Activated naive CD4-positive, alpha-beta T cell treated with anti-CD3 and anti-CD28 coated beads, Interleukin-2, amount 50 U/mL, for 24 hours (primary cell): Measurements from ENCODE around the gene PRRC2B.
"Not testable (repeated sequence)": the region's sequence is repeated elsewhere in the genome, so short reads cannot be mapped to it uniquely, and the experiment has no call there.

ENCODE experiments used
- H3K27ac Mint-ChIP-seq: one replicate; pipeline ENCODE4 v1.8.0; 2021; ENCODE audit warnings: mild to moderate bottlenecking, mixed read lengths
- H3K27me3 Mint-ChIP-seq: one replicate; pipeline ENCODE4 v1.8.0; 2021; ENCODE audit warnings: mixed read lengths
- H3K36me3 Mint-ChIP-seq: one replicate; pipeline ENCODE4 v1.8.0; 2021; ENCODE audit warnings: mixed read lengths
- H3K4me1 Mint-ChIP-seq: one replicate; pipeline ENCODE4 v1.8.0; 2021; ENCODE audit warnings: mixed read lengths
- H3K4me3 Mint-ChIP-seq: one replicate; pipeline ENCODE4 v1.8.0; 2021; ENCODE audit warnings: mild to moderate bottlenecking, mixed read lengths
- H3K9me3 Mint-ChIP-seq: one replicate; pipeline ENCODE4 v1.8.0; 2021; ENCODE audit warnings: mixed read lengths

The PRRC2B gene

GRCh38 chr9:131459056-131459455, 65.2 kb downstream of the PRRC2B start:
- H3K27ac Mint-ChIP-seq: no peak overlapping the region
- no peaks in the 10 kb centered on the region for H3K27me3 Mint-ChIP-seq
- no peaks in the 10 kb centered on the region for H3K9me3 Mint-ChIP-seq
- H3K36me3 Mint-ChIP-seq: peaks cover 20% of the 10 kb centered on the region
- no peak overlapping the region for H3K4me3 Mint-ChIP-seq
- H3K4me1 Mint-ChIP-seq: peaks cover 6% of the 10 kb centered on the region

GRCh38 chr9:131461166-131461565, 67.3 kb downstream of the PRRC2B start:
- H3K36me3 Mint-ChIP-seq: peaks cover 18% of the 10 kb centered on the region
- no peaks in the 10 kb centered on the region for H3K27me3 Mint-ChIP-seq
- peak overlapping the region; percentile 30 for H3K27ac Mint-ChIP-seq

GRCh38 chr9:131464354-131465000, 70.6 kb downstream of the PRRC2B start:
- Mint-ChIP-seq H3K4me3 (no peak overlapping the region), H3K27me3 (no peaks in the 10 kb centered on the region), H3K27ac (no peak overlapping the region), H3K36me3 (peaks cover 10% of the 10 kb centered on the region), H3K4me1 (peaks cover 5% of the 10 kb centered on the region), H3K9me3 (no peaks in the 10 kb centered on the region)

More at GRCh38 chr9:131461166-131461565, 67.3 kb downstream of the PRRC2B start:
- peaks cover 5% of the 10 kb centered on the region for H3K4me1 Mint-ChIP-seq
- H3K4me3 Mint-ChIP-seq: no peak overlapping the region
- H3K9me3 Mint-ChIP-seq: no peaks in the 10 kb centered on the region

GRCh38 chr9:131465401-131465800, 71.5 kb downstream of the PRRC2B start:
- H3K4me1 Mint-ChIP-seq: peaks cover 4% of the 10 kb centered on the region
- H3K9me3 Mint-ChIP-seq: no peaks in the 10 kb centered on the region
- H3K4me3 Mint-ChIP-seq: no peak overlapping the region
- no peak overlapping the region for H3K27ac Mint-ChIP-seq
- no peaks in the 10 kb centered on the region for H3K27me3 Mint-ChIP-seq
- H3K36me3 Mint-ChIP-seq: peaks cover 10% of the 10 kb centered on the region

DNA sequence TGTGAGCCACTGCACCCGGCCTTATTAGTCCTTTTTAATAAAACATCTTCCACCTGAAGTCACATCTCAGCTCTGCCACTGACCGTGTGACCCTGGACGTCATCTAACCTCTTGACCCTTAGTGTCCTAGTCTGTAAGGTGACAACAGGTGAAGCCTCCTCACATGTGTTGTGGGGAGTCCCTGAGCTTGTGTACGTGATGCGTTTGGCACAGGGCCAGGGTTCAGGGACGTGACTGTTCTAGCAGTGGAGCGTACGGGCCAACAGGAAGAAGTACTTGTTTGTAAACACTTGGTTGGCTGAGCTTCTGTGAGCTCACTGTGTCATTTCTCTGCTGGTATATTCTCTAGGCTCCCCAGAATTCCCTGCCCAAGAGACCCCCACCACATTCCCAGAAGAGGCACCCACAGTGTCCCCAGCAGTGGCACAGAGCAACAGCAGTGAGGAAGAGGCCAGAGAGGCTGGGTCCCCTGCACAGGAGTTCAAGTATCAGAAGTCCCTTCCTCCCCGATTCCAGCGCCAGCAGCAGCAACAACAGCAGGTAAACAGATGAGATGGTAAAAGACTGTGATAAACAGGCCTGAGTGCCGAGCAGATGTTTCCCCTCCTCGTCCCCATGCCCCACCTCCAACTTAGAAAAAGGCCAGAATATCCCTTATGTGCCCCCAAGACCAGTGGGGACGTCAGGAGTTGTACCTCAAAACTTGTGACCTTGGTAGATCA, 73.5 kb downstream of the PRRC2B start:
- H3K9me3 Mint-ChIP-seq: no peaks in the 10 kb centered on the region
- H3K4me1 Mint-ChIP-seq: no peaks in the 10 kb centered on the region
- no peak overlapping the region for H3K4me3 Mint-ChIP-seq
- no peaks in the 10 kb centered on the region for H3K27me3 Mint-ChIP-seq
- H3K27ac Mint-ChIP-seq: no peak overlapping the region
- peaks cover 13% of the 10 kb centered on the region for H3K36me3 Mint-ChIP-seq

DNA sequence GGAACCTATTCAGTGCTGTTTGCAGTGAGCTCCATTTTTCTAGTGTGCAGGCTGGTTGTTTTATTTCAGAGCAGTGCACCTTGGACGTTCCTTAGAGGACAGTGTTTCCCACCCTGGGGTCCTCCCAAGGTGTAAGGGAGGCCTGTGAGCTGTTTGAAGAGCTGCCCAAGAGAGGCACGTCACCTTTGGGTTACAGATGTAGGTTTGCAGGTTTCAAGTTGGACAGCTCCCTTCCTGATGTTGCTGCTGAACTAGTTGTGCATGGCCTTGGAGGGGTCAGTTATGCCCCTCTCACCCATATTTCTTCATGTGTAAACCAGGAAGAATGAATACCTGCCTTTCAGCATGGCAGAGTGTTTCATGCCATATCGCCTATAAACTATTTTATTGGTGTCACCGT, 74.1 kb downstream of the PRRC2B start:
- no peak overlapping the region for H3K4me3 Mint-ChIP-seq
- no peaks in the 10 kb centered on the region for H3K9me3 Mint-ChIP-seq
- peaks cover 16% of the 10 kb centered on the region for H3K36me3 Mint-ChIP-seq
- no peak overlapping the region for H3K27ac Mint-ChIP-seq
- no peaks in the 10 kb centered on the region for H3K4me1 Mint-ChIP-seq
- no peaks in the 10 kb centered on the region for H3K27me3 Mint-ChIP-seq

DNA sequence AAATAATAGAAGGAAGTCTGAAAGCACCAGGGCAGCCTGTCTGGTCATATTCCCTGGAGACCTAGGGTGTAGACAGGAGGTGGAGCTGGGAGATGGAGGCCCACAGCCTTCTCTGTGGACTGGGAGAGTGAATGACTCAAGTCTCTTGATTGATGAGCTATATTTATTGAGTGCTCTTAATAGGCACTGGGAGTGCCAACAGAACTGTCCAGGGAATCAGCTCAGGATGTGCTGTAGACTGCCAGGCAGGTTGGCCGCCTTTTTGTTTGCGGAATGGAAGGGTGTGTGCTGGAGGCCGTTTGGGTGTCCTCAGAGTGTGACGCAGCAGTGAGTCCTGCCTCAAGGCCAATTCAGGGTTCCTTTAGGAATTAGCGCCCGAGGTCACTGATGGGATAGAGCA, 75.5 kb downstream of the PRRC2B start:
- H3K4me1 Mint-ChIP-seq: no peaks in the 10 kb centered on the region
- peaks cover 16% of the 10 kb centered on the region for H3K36me3 Mint-ChIP-seq
- H3K27ac Mint-ChIP-seq: no peak overlapping the region
- H3K4me3 Mint-ChIP-seq: no peak overlapping the region
- no peaks in the 10 kb centered on the region for H3K27me3 Mint-ChIP-seq
- no peaks in the 10 kb centered on the region for H3K9me3 Mint-ChIP-seq

GRCh38 chr9:131469951-131470350, 76.1 kb downstream of the PRRC2B start:
- H3K27ac Mint-ChIP-seq: no peak overlapping the region
- H3K9me3 Mint-ChIP-seq: no peaks in the 10 kb centered on the region
- no peaks in the 10 kb centered on the region for H3K27me3 Mint-ChIP-seq
- peaks cover 16% of the 10 kb centered on the region for H3K36me3 Mint-ChIP-seq
- H3K4me1 Mint-ChIP-seq: no peaks in the 10 kb centered on the region
- H3K4me3 Mint-ChIP-seq: no peak overlapping the region

DNA sequence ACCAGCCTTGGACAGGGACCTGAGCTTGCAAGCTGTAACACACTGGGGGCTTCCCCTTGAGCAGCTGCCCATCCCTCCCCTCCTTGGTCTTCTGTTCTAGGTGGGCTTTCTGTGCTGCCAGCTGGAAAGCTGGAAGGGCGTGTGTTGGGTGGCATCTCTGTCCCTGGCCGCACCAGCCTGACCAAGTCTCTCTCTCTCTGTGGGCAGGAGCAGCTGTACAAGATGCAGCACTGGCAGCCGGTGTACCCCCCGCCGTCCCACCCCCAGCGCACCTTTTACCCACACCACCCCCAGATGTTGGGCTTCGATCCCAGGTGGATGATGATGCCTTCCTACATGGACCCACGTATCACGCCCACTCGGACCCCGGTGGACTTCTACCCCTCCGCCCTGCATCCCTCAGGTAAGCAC, 76.7 kb downstream of the PRRC2B start:
- H3K27me3 Mint-ChIP-seq: no peaks in the 10 kb centered on the region
- H3K4me1 Mint-ChIP-seq: no peaks in the 10 kb centered on the region
- H3K36me3 Mint-ChIP-seq: peaks cover 16% of the 10 kb centered on the region
- H3K4me3 Mint-ChIP-seq: no peak overlapping the region
- H3K27ac Mint-ChIP-seq: no peak overlapping the region
- no peaks in the 10 kb centered on the region for H3K9me3 Mint-ChIP-seq

DNA sequence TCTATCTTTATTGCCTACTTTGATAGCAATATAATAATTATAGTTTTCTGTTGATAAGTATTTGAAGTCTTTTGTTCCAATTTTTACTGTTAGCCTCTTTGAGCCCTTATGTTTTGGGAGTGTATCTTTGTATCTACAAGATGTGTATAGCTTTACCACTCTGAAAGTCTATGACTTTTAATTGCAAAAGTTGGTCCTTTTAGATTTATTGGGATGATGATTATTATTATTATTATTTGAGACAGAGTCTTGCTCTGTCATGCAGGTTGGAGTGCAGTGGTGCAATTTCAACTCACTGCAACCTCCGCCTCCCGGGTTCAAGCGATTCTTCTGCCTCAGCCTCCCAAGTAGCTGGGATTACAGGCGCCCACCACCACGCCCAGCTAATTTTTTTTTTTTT, 78.2 kb downstream of the PRRC2B start:
- not testable (repeated sequence) for H3K4me1 Mint-ChIP-seq, H3K4me3 Mint-ChIP-seq, H3K27ac Mint-ChIP-seq, H3K9me3 Mint-ChIP-seq, H3K27me3 Mint-ChIP-seq
- peaks cover 16% of the 10 kb centered on the region for H3K36me3 Mint-ChIP-seq

DNA sequence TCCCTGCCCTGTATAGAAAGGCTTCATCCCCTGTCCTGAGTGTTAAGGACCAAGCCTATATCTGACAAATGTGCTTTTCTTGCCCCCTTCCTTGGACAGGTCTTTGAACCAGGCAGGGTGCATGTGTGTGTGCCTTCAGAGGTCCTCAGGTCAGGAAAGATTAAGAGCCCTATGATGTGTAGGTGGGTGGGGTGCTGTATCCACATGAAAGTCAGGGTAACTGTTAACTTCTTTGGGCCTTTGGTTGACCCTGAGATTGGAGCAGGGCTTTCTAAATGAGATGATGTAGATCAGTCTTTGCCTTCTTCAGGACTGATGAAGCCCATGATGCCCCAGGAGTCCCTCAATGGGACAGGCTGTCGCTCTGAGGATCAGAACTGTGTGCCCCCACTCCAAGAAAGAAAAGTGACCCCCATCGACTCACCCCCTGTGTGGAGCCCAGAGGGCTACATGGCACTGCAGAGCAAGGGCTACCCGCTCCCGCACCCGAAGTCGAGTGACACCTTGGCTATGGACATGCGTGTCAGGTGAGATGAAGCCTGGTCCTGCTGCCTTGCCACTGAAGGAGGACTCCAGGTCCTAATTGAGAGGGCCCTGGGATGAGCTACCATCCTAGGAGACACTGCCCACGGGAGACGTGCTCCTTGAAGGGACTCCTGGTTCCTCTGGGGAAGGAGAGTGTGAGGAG, 79.5 kb downstream of the PRRC2B start:
- no peaks in the 10 kb centered on the region for H3K27me3 Mint-ChIP-seq
- no peaks in the 10 kb centered on the region for H3K9me3 Mint-ChIP-seq
- H3K4me1 Mint-ChIP-seq: no peaks in the 10 kb centered on the region
- no peak overlapping the region for H3K4me3 Mint-ChIP-seq
- peaks cover 17% of the 10 kb centered on the region for H3K36me3 Mint-ChIP-seq
- H3K27ac Mint-ChIP-seq: no peak overlapping the region

DNA sequence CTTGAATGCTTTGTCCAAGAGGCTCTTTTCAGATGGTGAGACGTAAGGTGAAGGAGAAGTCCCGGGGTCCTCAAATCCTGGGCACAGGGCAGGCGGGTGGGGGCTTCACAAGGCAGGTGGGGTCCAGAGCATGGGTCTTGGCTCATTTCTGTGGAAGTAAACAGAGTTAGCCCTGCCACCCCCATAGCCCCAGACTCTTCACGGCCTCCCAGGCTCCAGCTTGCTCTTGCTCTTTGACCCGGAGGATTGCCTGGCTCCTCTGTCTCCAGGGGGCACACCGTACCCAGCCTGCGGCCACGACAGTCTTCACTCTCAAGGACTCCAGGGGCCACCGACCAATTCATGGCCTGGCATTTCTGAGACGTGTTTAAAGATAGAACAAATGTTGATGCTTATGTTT, 80.0 kb downstream of the PRRC2B start:
- H3K36me3 Mint-ChIP-seq: peaks cover 17% of the 10 kb centered on the region
- H3K4me1 Mint-ChIP-seq: no peaks in the 10 kb centered on the region
- no peak overlapping the region for H3K27ac Mint-ChIP-seq
- H3K9me3 Mint-ChIP-seq: no peaks in the 10 kb centered on the region
- no peaks in the 10 kb centered on the region for H3K27me3 Mint-ChIP-seq
- H3K4me3 Mint-ChIP-seq: no peak overlapping the region

DNA sequence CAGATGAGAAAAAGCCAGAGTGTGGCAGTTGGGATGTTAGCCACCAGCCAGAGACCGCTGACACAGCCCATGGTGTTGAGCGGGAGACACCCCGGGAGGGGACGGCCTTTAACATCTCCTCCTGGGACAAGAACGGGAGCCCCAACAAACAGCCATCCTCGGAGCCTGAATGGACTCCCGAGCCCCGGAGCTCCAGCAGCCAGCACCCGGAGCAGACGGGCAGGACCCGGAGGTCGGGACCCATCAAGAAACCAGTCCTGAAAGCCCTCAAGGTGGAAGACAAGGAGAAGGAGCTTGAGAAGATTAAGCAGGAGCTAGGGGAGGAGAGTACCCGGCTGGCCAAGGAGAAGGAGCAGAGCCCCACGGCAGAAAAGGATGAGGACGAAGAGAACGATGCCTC, 80.8 kb downstream of the PRRC2B start:
- Mint-ChIP-seq H3K4me1 (no peaks in the 10 kb centered on the region), H3K9me3 (no peaks in the 10 kb centered on the region), H3K4me3 (no peak overlapping the region), H3K27ac (peak overlapping the region; percentile 46), H3K27me3 (no peaks in the 10 kb centered on the region), H3K36me3 (peaks cover 15% of the 10 kb centered on the region)

GRCh38 chr9:131475111-131475955, 81.4 kb downstream of the PRRC2B start:
- no peak overlapping the region for H3K4me3 Mint-ChIP-seq
- no peaks in the 10 kb centered on the region for H3K9me3 Mint-ChIP-seq
- no peaks in the 10 kb centered on the region for H3K27me3 Mint-ChIP-seq
- H3K27ac Mint-ChIP-seq: peak overlapping the region; percentile 46
- peaks cover 11% of the 10 kb centered on the region for H3K36me3 Mint-ChIP-seq
- no peaks in the 10 kb centered on the region for H3K4me1 Mint-ChIP-seq

DNA sequence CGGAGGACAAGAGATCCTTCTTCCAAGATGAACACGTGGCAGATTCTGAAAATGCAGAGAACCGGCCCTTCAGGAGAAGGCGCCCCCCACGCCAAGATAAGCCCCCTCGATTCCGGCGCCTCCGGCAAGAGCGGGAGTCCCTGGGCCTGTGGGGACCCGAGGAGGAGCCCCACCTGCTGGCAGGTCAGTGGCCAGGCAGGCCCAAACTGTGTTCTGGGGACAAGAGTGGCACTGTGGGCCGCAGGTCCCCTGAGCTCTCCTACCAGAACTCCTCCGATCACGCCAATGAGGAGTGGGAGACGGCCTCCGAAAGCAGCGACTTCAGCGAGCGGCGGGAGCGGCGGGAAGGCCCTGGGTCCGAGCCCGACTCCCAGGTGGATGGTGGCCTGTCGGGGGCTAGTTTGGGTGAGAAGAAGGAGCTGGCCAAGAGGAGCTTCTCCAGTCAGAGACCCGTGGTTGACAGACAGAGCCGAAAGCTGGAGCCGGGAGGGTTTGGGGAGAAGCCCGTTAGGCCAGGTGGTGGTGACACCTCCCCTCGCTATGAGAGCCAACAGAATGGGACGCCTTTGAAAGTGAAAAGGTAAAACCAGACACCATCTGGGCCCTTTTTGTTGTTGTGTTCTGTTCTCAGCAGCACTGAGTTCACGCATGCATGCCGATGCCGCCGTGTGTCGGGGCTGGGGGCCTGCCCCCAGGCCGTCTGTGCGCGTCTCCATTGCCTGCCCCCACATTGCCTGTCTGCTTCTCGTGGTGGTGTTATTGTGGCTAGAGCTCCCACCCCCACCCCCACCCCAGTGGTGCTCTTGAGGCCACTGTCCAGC, 82.3 kb downstream of the PRRC2B start:
- no peak overlapping the region for H3K27ac Mint-ChIP-seq
- no peaks in the 10 kb centered on the region for H3K4me1 Mint-ChIP-seq
- H3K4me3 Mint-ChIP-seq: no peak overlapping the region
- H3K27me3 Mint-ChIP-seq: no peaks in the 10 kb centered on the region
- H3K9me3 Mint-ChIP-seq: no peaks in the 10 kb centered on the region
- H3K36me3 Mint-ChIP-seq: peaks cover 7% of the 10 kb centered on the region
